GM18870 (cell line): Measurements from ENCODE around the gene FAM20C.

ENCODE experiments used
- ATAC-seq: cut with Tn5 transposase; IDR thresholded peaks from one replicate; pipeline ENCODE4 v1.9.1; 2021; ENCODE audit warnings: moderate library complexity; ENCODE audit not compliant: unreplicated experiment

FAM20C gene

GRCh38 chr7:207418-208129, 15.2 kb downstream of the FAM20C start:
- no peak for ATAC-seq

- no peak for ATAC-seq
Measured at GRCh38 chr7:208130-208673, 15.8 kb downstream of the FAM20C start.

GRCh38 chr7:208816-209215, 16.4 kb downstream of the FAM20C start:
- ATAC-seq, result no peak

GRCh38 chr7:209416-209815, 17.0 kb downstream of the FAM20C start:
- ATAC-seq, result no peak

GRCh38 chr7:209906-210305, 17.5 kb downstream of the FAM20C start:
- ATAC-seq, result no peak

- ATAC-seq, result no peak
Measured at GRCh38 chr7:210401-210925, 18.1 kb downstream of the FAM20C start.

- ATAC-seq, result no peak
Measured at GRCh38 chr7:211033-211714, 18.8 kb downstream of the FAM20C start.

GRCh38 chr7:211715-212058, 19.3 kb downstream of the FAM20C start:
- ATAC-seq, result no peak

- no peak for ATAC-seq
Measured at GRCh38 chr7:212754-213153, 20.4 kb downstream of the FAM20C start.

GRCh38 chr7:213324-213993, 21.1 kb downstream of the FAM20C start:
- no peak for ATAC-seq

GRCh38 chr7:214410-215212, 22.2 kb downstream of the FAM20C start:
- no peak for ATAC-seq

- ATAC-seq, result no peak
Measured at GRCh38 chr7:216360-217300, 24.3 kb downstream of the FAM20C start.

GRCh38 chr7:217781-218180, 25.4 kb downstream of the FAM20C start:
- ATAC-seq, result no peak

- ATAC-seq, result no peak
Measured at GRCh38 chr7:218316-218715, 25.9 kb downstream of the FAM20C start.

- ATAC-seq, result no peak
Measured at GRCh38 chr7:218896-219580, 26.7 kb downstream of the FAM20C start.

- no peak for ATAC-seq
Measured at GRCh38 chr7:219581-220150, 27.3 kb downstream of the FAM20C start.

- no peak for ATAC-seq
Measured at GRCh38 chr7:220151-220841, 27.9 kb downstream of the FAM20C start.

- ATAC-seq, result no peak
Measured at GRCh38 chr7:221978-222715, 29.8 kb downstream of the FAM20C start.
